ENCODE data around the gene KL.

Gene KL

GRCh38 chr13:33106656-33107360 is 90.6 kb downstream of the KL start:
- H3K4me3 ChIP-seq (ENCODE audit: insufficient read depth in 1 of 2, low read depth in 1 of 2, low read length in 2 of 2): no peak overlapping the region
- H3K9me3 ChIP-seq (ENCODE audit: control insufficient read depth, low read length): no peaks in the 10 kb centered on the region
- H3K18ac ChIP-seq (ENCODE audit: low read depth in 1 of 2, low read length in 2 of 2): no peak overlapping the region
- H3K14ac ChIP-seq (ENCODE audit: low read length in 2 of 2): no peak overlapping the region
- WGBS: 90% methylated on average over 7 of the region's 7 CpGs
- no peak overlapping the region for H2AFZ ChIP-seq (ENCODE audit: low read depth, low read length)
- no peak overlapping the region for H2BK12ac ChIP-seq (ENCODE audit: low read length in 2 of 2)
- no peak overlapping the region for H2BK5ac ChIP-seq (ENCODE audit: low read depth, low read length, poor library complexity, severe bottlenecking)
- H3K9ac ChIP-seq (ENCODE audit: low read length): no peak overlapping the region
- H3K4ac ChIP-seq (ENCODE audit: low read depth in 1 of 2, low read length in 2 of 2): no peak overlapping the region
- H3K4me2 ChIP-seq (ENCODE audit: low read length, poor library complexity, severe bottlenecking): no peak overlapping the region
- no peak overlapping the region for H2BK15ac ChIP-seq (ENCODE audit: low read depth, poor library complexity, severe bottlenecking)
- H3K23ac ChIP-seq (ENCODE audit: low read length in 2 of 2): no peak overlapping the region
- DNase-seq: peak; percentile 30
- H3K27ac ChIP-seq (ENCODE audit: low read length, poor library complexity, severe bottlenecking): no peak overlapping the region
- peaks cover 5% of the 10 kb centered on the region for H3K4me1 ChIP-seq (ENCODE audit: control insufficient read depth, insufficient read depth, low read depth, low read length)
- H3K36me3 ChIP-seq (ENCODE audit: control insufficient read depth in 1 of 2, insufficient read depth in 2 of 2, low read depth in 1 of 2, low read length in 2 of 2): peaks cover 37 to 56% of the 10 kb centered on the region in 2 experiments
- no peak overlapping the region for H2BK120ac ChIP-seq (ENCODE audit: low read depth, low read length)
- H3K27me3 ChIP-seq (ENCODE audit: control insufficient read depth in 1 of 2, insufficient read depth in 1 of 2, low read length in 2 of 2): no peaks in the 10 kb centered on the region
- H2AK5ac ChIP-seq (ENCODE audit: low read length, severe bottlenecking): no peak overlapping the region
- peaks cover 6% of the 10 kb centered on the region for H3K79me1 ChIP-seq (replicated peaks; ENCODE audit: low read length, poor library complexity, severe bottlenecking)
- no peak overlapping the region for H4K91ac ChIP-seq (ENCODE audit: low read length)
- H4K8ac ChIP-seq (ENCODE audit: low read length): no peak overlapping the region

- no peak for DNase-seq
- Histone ChIP-seq H3K4me3 (ENCODE audit: insufficient read depth in 1 of 2, low read depth in 1 of 2, low read length in 2 of 2) (no peak overlapping the region), H3K4me1 (ENCODE audit: control insufficient read depth, insufficient read depth, low read depth, low read length) (peaks cover 5% of the 10 kb centered on the region), H2AK5ac (ENCODE audit: low read length, severe bottlenecking) (no peak overlapping the region), H2BK120ac (ENCODE audit: low read depth, low read length) (no peak overlapping the region), H4K8ac (ENCODE audit: low read length) (no peak overlapping the region), H3K14ac (ENCODE audit: low read length in 2 of 2) (no peak overlapping the region), H3K9me3 (ENCODE audit: control insufficient read depth, low read length) (no peaks in the 10 kb centered on the region), H2AFZ (ENCODE audit: low read depth, low read length) (no peak overlapping the region), H2BK12ac (ENCODE audit: low read length in 2 of 2) (no peak overlapping the region), H4K91ac (ENCODE audit: low read length) (no peak overlapping the region), H3K79me1 (replicated peaks; ENCODE audit: low read length, poor library complexity, severe bottlenecking) (peaks cover 6% of the 10 kb centered on the region), H2BK15ac (ENCODE audit: low read depth, poor library complexity, severe bottlenecking) (no peak overlapping the region), H3K9ac (ENCODE audit: low read length) (no peak overlapping the region), H3K23ac (ENCODE audit: low read length in 2 of 2) (no peak overlapping the region), H3K4ac (ENCODE audit: low read depth in 1 of 2, low read length in 2 of 2) (no peak overlapping the region), H3K4me2 (ENCODE audit: low read length, poor library complexity, severe bottlenecking) (no peak overlapping the region), H3K18ac (ENCODE audit: low read depth in 1 of 2, low read length in 2 of 2) (no peak overlapping the region), H3K27me3 (ENCODE audit: control insufficient read depth in 1 of 2, insufficient read depth in 1 of 2, low read length in 2 of 2) (no peaks in the 10 kb centered on the region), H3K27ac (ENCODE audit: low read length, poor library complexity, severe bottlenecking) (no peak overlapping the region), H2BK5ac (ENCODE audit: low read depth, low read length, poor library complexity, severe bottlenecking) (no peak overlapping the region), H3K36me3 (ENCODE audit: control insufficient read depth in 1 of 2, insufficient read depth in 2 of 2, low read depth in 1 of 2, low read length in 2 of 2) (peaks cover 37 to 57% of the 10 kb centered on the region in 2 experiments)
- 86% methylated on average over 2 of the region's 2 CpGs for WGBS
Observed at GRCh38 chr13:33107361-33107760, 91.1 kb downstream of the KL start.

- H4K91ac ChIP-seq (ENCODE audit: low read length): no peak overlapping the region
- no peak overlapping the region for H3K4me2 ChIP-seq (ENCODE audit: low read length, poor library complexity, severe bottlenecking)
- H3K14ac ChIP-seq (ENCODE audit: low read length in 2 of 2): no peak overlapping the region
- 100% methylated on average over 4 of the region's 5 CpGs for WGBS
- H2AK5ac ChIP-seq (ENCODE audit: low read length, severe bottlenecking): no peak overlapping the region
- no peak overlapping the region for H2BK5ac ChIP-seq (ENCODE audit: low read depth, low read length, poor library complexity, severe bottlenecking)
- H3K27me3 ChIP-seq (ENCODE audit: control insufficient read depth in 1 of 2, insufficient read depth in 1 of 2, low read length in 2 of 2): no peaks in the 10 kb centered on the region
- H2AFZ ChIP-seq (ENCODE audit: low read depth, low read length): no peak overlapping the region
- peaks cover 6% of the 10 kb centered on the region for H3K79me1 ChIP-seq (replicated peaks; ENCODE audit: low read length, poor library complexity, severe bottlenecking)
- H4K8ac ChIP-seq (ENCODE audit: low read length): no peak overlapping the region
- H2BK120ac ChIP-seq (ENCODE audit: low read depth, low read length): no peak overlapping the region
- H3K18ac ChIP-seq (ENCODE audit: low read depth in 1 of 2, low read length in 2 of 2): peak overlapping the region in 1 of 2 experiments; percentile 67
- H3K23ac ChIP-seq (ENCODE audit: low read length in 2 of 2): no peak overlapping the region
- H3K36me3 ChIP-seq (ENCODE audit: control insufficient read depth in 1 of 2, insufficient read depth in 2 of 2, low read depth in 1 of 2, low read length in 2 of 2): peaks cover 48 to 65% of the 10 kb centered on the region in 2 experiments
- no peak overlapping the region for H2BK12ac ChIP-seq (ENCODE audit: low read length in 2 of 2)
- peak overlapping the region; percentile 46 for H3K9ac ChIP-seq (ENCODE audit: low read length)
- H3K9me3 ChIP-seq (ENCODE audit: control insufficient read depth, low read length): no peaks in the 10 kb centered on the region
- H3K27ac ChIP-seq (ENCODE audit: low read length, poor library complexity, severe bottlenecking): no peak overlapping the region
- H2BK15ac ChIP-seq (ENCODE audit: low read depth, poor library complexity, severe bottlenecking): no peak overlapping the region
- H3K4ac ChIP-seq (ENCODE audit: low read depth in 1 of 2, low read length in 2 of 2): no peak overlapping the region
- no peak overlapping the region for H3K4me3 ChIP-seq (ENCODE audit: insufficient read depth in 1 of 2, low read depth in 1 of 2, low read length in 2 of 2)
- DNase-seq: no peak
- peaks cover 13% of the 10 kb centered on the region for H3K4me1 ChIP-seq (ENCODE audit: control insufficient read depth, insufficient read depth, low read depth, low read length)
Observed at GRCh38 chr13:33108620-33109019, 92.4 kb downstream of the KL start.

GRCh38 chr13:33109271-33109697 is 93.1 kb downstream of the KL start:
- DNase-seq: no peak
- no peak overlapping the region for H3K4me2 ChIP-seq (ENCODE audit: low read length, poor library complexity, severe bottlenecking)
- peaks cover 8% of the 10 kb centered on the region for H3K79me1 ChIP-seq (replicated peaks; ENCODE audit: low read length, poor library complexity, severe bottlenecking)
- no peak overlapping the region for H2BK15ac ChIP-seq (ENCODE audit: low read depth, poor library complexity, severe bottlenecking)
- no peak overlapping the region for H3K4ac ChIP-seq (ENCODE audit: low read depth in 1 of 2, low read length in 2 of 2)
- H2BK120ac ChIP-seq (ENCODE audit: low read depth, low read length): no peak overlapping the region
- H3K36me3 ChIP-seq (ENCODE audit: control insufficient read depth in 1 of 2, insufficient read depth in 2 of 2, low read depth in 1 of 2, low read length in 2 of 2): peaks cover 54 to 71% of the 10 kb centered on the region in 2 experiments
- no peak overlapping the region for H3K14ac ChIP-seq (ENCODE audit: low read length in 2 of 2)
- 34% methylated on average over 2 of the region's 2 CpGs for WGBS
- no peak overlapping the region for H3K27ac ChIP-seq (ENCODE audit: low read length, poor library complexity, severe bottlenecking)
- H3K27me3 ChIP-seq (ENCODE audit: control insufficient read depth in 1 of 2, insufficient read depth in 1 of 2, low read length in 2 of 2): no peaks in the 10 kb centered on the region
- H3K4me1 ChIP-seq (ENCODE audit: control insufficient read depth, insufficient read depth, low read depth, low read length): peaks cover 15% of the 10 kb centered on the region
- H3K23ac ChIP-seq (ENCODE audit: low read length in 2 of 2): no peak overlapping the region
- no peak overlapping the region for H2AFZ ChIP-seq (ENCODE audit: low read depth, low read length)
- peak overlapping the region in 1 of 2 experiments; percentile 18 for H3K18ac ChIP-seq (ENCODE audit: low read depth in 1 of 2, low read length in 2 of 2)
- no peak overlapping the region for H2BK12ac ChIP-seq (ENCODE audit: low read length in 2 of 2)
- H4K91ac ChIP-seq (ENCODE audit: low read length): no peak overlapping the region
- H3K4me3 ChIP-seq (ENCODE audit: insufficient read depth in 1 of 2, low read depth in 1 of 2, low read length in 2 of 2): no peak overlapping the region
- no peak overlapping the region for H2BK5ac ChIP-seq (ENCODE audit: low read depth, low read length, poor library complexity, severe bottlenecking)
- peak overlapping the region; percentile 46 for H3K9ac ChIP-seq (ENCODE audit: low read length)
- H2AK5ac ChIP-seq (ENCODE audit: low read length, severe bottlenecking): no peak overlapping the region
- H3K9me3 ChIP-seq (ENCODE audit: control insufficient read depth, low read length): no peaks in the 10 kb centered on the region
- H4K8ac ChIP-seq (ENCODE audit: low read length): peak overlapping the region; percentile 35
